AG04449 (cell line): Measurements from ENCODE around the gene EPB41L3.
A peak's percentile ranks its signal among the peaks of the same experiment; 100 is the strongest.

Source experiments
- CTCF ChIA-PET: fragments of 350-600 bp; formaldehyde crosslinking; extraction: SDS; loops from one replicate; lab custom pipeline; 2021; ENCODE audit warnings: antibody characterized with exemption; lab: Yijun Ruan, JAX
- POLR2A ChIA-PET: fragments of 400-600, 350-600 bp; formaldehyde crosslinking; extraction: SDS; loops from one replicate; lab custom pipeline; 2020; ENCODE audit warnings: antibody characterized with exemption, inconsistent platforms; lab: Yijun Ruan, JAX
- DNase-seq: peaks from one replicate; pipeline ENCODE4 v3.0.0-alpha.2; 2010; ENCODE audit warnings: low read depth, low spot score
- H3K4me3 ChIP-seq: 2 replicates; pipeline ENCODE4 v1.5.1; 2011; ENCODE audit warnings: low read depth, mild to moderate bottlenecking, control low read depth, low read length
- CTCF ChIP-seq: IDR thresholded peaks from one replicate; pipeline ENCODE4 v1.5.1; 2011; ENCODE audit warnings: mild to moderate bottlenecking, moderate library complexity, low read length, control low read depth, inconsistent platforms; ENCODE audit not compliant: insufficient read depth; ENCODE audit errors: missing control alignments

The EPB41L3 gene

GRCh38 chr18:5543773-5544389 lies at the start of gene EPB41L3:
EPB41L3 (minus strand) TSS chr18:5543997; CDS start chr18:5489183, 54,814 bp downstream.
- TF ChIP-seq CTCF, result no peak
- no peak for DNase-seq
- ChIA-PET POLR2A (no interaction called here), CTCF (no interaction called here)
- peak within 1 kb of the TSS; percentile 54 for H3K4me3 ChIP-seq

- no peak for TF ChIP-seq CTCF
- DNase-seq, result no peak
- ChIA-PET POLR2A (no interaction called here), CTCF (no interaction called here)
- H3K4me3 ChIP-seq, result no peak overlapping the region
Observed at GRCh38 chr18:5588529-5588928, 44.7 kb upstream of the EPB41L3 start.

GRCh38 chr18:5585653-5586052 lies 41.9 kb upstream of the EPB41L3 start:
- CTCF ChIA-PET, result no interaction called here
- POLR2A ChIA-PET, result no interaction called here
- DNase-seq, result no peak
- H3K4me3 ChIP-seq, result no peak overlapping the region
- TF ChIP-seq CTCF, result no peak

- no peak for DNase-seq
- ChIA-PET POLR2A (no interaction called here), CTCF (no interaction called here)
- H3K4me3 ChIP-seq, result no peak overlapping the region
- no peak for TF ChIP-seq CTCF
Observed at GRCh38 chr18:5584746-5585417, 41.1 kb upstream of the EPB41L3 start.

- ChIA-PET POLR2A (no interaction called here), CTCF (no interaction called here)
- TF ChIP-seq CTCF, result no peak
- DNase-seq, result no peak
- no peak overlapping the region for H3K4me3 ChIP-seq
Observed at GRCh38 chr18:5582849-5583681, 39.3 kb upstream of the EPB41L3 start.

- DNase-seq, result no peak
- CTCF ChIA-PET, result no interaction called here
Observed at GRCh38 chr18:5582076-5582475, 38.3 kb upstream of the EPB41L3 start.

More at GRCh38 chr18:5582076-5582475, 38.3 kb upstream of the EPB41L3 start:
- H3K4me3 ChIP-seq, result no peak overlapping the region
- no peak for TF ChIP-seq CTCF
- POLR2A ChIA-PET, result no interaction called here
